Mammary epithelial cell (primary cell): Measurements from ENCODE around the gene TAX1BP3.

Experiments
- EZH2 ChIP-seq: IDR thresholded peaks from 2 replicates; pipeline ENCODE4 v1.6.1; 2012; ENCODE audit warnings: low read length, inconsistent platforms, borderline replicate concordance
- TF ChIP-seq, protein P1 (sequence below), 2 donors: IDR thresholded peaks in 1 of 2; conservative IDR thresholded peaks in 1 of 2; 2 replicates each; pipeline ENCODE4 v1.5.1; 2011 to 2012; ENCODE audit warnings: inconsistent platforms in 2 of 2, low read length in 2 of 2, mild to moderate bottlenecking in 2 of 2, control low read depth in 1 of 2, low read depth in 1 of 2; ENCODE audit not compliant: insufficient read depth in 1 of 2; ENCODE audit errors: extremely low read depth in 1 of 2

DNA sequence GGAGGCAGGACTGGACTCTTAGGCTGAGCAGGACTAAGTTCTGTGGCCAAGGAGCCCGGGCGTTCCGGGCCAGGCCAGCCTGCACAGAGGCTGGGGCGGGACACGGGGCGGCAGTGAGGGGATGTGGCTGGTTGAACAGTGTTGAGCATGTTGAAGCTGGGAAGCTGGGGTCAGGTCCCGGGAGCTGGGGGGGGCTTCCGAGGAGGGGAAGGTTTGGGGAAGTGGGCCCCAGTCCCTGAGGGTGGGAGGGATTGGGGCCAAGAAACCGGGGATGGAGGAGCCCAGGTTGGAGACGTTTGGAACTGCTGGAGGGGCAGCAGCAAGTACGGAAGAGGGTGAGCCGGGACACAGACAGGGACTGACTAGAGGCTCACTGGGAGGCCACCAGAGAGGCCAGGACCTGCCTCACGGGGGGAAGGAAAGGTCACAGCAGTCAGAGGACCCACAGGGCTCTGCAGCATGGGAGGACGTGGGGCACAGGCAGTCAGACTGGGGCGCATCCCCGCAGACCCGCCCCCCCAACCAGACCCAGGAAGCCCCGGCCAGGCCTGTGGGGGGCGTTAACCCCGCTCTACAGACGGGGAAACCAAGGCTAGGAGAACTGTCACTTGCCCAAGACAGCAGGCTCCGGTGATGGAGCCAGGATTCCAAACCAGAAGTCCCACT, 9.5 kb downstream of the TAX1BP3 start:
- TF ChIP-seq, protein P1, sequence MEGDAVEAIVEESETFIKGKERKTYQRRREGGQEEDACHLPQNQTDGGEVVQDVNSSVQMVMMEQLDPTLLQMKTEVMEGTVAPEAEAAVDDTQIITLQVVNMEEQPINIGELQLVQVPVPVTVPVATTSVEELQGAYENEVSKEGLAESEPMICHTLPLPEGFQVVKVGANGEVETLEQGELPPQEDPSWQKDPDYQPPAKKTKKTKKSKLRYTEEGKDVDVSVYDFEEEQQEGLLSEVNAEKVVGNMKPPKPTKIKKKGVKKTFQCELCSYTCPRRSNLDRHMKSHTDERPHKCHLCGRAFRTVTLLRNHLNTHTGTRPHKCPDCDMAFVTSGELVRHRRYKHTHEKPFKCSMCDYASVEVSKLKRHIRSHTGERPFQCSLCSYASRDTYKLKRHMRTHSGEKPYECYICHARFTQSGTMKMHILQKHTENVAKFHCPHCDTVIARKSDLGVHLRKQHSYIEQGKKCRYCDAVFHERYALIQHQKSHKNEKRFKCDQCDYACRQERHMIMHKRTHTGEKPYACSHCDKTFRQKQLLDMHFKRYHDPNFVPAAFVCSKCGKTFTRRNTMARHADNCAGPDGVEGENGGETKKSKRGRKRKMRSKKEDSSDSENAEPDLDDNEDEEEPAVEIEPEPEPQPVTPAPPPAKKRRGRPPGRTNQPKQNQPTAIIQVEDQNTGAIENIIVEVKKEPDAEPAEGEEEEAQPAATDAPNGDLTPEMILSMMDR (conservative IDR thresholded peaks at IDR 0.05 in 1 of 2, IDR thresholded peaks at IDR 0.05 in 1 of 2; ENCODE audit: extremely low read depth in 1 of 2, insufficient read depth in 1 of 2, low read depth in 1 of 2, low read length in 2 of 2) = no peak
- TF ChIP-seq EZH2 = no peak
